Activated T-cell treated with anti-CD3 and anti-CD28 coated beads for 24 hours (primary cell): Measurements from ENCODE around the gene CRIP2.

Experiments
- DNase-seq: peaks from one replicate; pipeline ENCODE4 v3.0.0-alpha.2; 2020; ENCODE audit warnings: low read depth

The CRIP2 gene, protein sequence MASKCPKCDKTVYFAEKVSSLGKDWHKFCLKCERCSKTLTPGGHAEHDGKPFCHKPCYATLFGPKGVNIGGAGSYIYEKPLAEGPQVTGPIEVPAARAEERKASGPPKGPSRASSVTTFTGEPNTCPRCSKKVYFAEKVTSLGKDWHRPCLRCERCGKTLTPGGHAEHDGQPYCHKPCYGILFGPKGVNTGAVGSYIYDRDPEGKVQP

DNA sequence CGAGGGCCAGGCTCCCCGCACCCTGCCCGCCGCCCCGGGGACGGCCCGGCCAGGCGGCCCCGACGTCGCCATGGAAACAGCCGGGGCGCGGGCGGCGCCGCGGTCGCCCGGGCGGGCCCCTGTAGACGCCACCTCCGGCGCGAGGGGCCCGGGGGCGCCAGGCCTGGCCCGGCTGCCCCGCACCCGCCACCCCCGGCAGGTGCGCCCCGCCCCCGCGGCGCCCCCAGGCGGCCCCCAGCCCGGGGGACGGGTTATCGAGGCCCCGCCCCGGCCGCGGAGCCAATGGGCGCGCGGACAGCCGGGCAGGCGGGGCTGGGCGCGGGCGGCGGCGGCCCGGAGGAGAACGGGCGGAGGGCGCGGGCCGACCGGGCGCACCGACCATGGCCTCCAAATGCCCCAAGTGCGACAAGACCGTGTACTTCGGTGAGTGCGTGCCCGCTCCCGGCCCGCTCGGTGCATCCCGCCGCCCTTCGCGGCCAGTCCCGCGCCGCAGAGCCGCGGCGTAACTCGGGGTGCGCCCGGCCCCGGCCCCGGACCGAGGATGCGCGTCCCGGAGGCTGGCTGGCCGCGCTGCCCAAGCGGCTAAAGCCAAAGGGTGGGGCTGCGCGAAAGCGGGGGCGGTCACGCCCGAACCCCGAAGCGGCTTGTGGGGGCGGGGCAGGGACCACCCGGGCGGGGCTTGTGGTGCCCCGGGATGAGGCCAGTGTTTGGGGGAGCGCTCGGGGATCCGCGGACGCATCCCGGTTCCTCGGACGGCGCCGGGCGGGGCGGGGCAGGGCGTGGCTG lies at the start of gene CRIP2:
TSS of gene CRIP2 (plus strand) at position 339 of the 786 bp plus-strand sequence. CDS start at position 381, 42 bp downstream.
- DNase-seq: no peak

DNA sequence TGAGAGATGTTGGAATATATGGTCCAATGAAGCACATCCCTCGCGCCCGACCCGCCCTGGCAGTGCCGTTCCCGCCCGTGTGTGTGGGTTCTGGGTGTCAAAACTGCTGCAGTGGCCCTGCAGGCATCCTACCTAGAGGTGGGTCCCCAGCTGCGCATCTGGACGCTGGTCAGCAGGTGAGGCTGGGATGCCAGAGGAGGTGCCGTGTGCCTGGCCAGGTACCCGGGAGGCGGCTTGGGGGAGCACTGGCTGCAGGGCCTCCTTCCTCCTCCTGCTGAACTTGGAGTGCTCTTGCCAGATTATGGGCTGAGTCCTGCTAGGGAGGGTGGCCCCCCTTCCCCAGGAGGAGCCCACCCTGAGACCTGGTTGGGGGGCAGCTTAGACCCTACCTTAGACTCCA lies 49.8 kb upstream of the CRIP2 start:
- no peak for DNase-seq

DNA sequence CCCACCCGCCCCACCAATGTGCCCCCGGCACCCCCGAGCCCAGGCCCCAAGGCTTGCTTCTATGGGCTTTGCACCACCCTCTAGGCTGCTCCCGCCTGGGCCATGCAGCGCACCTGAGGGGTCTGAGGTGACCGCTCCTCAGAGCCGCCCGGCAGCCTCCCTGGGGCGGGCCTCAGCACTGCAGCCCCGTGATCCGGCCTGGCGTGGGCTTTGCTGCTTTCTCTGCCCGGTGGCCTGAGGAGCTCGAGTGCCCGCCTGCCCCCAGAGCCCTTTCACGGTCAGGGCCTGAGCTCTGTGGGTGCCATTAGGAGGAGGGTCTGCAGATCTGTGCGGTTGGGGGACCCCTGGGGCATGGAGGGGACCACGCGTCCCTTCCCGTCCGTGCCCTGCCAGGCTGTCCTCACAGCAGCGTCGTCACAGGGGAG lies 48.8 kb upstream of the CRIP2 start:
- DNase-seq: no peak

DNA sequence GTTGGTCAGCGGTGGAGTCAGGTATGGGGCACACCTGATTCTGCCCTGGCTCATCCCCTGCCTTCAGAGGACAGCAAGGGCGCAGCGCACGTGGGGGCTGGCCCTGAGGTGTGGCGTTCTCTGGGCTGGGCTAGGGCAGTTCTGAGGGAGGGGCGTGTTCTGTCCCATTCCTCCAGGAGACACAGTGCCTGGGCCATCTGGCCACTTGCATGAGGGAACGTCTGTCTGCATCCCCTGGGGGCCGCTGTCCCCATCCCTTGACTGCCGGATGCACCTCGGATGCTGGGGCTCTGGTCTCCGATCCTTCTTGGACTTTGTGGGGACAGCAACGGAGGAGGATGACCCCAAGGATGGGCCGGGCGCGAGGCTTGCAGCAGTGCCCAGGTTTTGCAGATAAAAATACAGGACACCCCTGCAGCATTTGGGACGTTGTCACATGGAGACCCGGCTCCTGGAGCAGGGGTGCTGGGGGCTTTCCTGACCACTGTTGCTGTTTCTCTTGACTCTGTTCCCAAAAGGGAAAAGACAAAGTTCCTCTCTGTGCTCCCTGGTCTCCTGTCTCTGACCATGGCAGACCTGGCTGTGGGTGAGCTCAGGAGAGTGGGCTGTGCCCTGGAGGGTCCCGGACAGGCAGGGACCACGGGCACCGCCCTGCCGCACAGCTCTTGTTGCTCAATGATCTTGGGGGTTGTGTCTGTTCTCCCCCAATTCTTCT lies 48.0 kb upstream of the CRIP2 start:
- DNase-seq: no peak

DNA sequence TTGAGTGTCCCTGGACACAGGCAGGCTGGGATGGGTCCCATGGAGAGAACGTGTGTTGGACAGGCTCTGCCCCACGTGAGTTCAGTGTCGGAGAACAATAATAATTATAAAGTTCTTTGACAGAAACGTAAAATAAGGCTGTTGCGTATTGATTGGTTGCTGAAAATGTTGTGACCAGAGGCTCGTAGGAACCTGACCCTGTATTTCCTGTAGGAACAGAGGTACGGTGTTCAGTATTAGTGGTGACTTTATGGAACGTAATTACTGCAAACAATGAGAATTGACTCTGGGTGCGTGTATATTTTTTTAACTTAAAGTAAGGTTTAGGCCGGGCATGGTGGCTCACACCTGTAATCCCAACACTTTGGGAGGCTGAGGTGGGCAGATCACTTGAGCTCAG lies 47.2 kb upstream of the CRIP2 start:
- no peak for DNase-seq

DNA sequence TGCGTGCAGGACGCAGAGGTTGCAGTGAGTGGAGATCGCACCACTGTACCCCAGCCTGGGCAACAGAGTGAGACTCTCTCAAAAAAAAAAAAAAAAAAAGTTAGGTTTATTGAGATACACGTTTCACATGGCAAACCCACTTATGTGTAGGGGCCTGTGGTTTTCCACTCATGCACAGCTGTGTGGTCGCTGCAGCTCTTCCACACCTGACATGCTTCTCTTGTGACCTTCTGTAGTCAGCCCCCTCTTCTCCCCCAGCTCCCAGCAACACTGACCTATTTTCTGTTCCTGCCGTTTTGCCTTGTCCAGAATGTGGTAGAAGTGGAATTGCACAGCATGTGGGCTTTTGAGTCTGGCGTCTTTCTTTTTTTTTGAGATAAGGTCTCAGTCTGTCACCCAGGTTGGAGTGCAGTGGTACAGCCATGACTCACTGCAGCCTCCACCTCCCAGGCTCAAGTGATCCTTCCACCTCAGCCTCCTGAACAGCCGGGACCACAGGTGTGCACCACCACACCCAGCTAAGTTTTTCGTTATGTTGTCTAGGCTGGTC lies 46.6 kb upstream of the CRIP2 start:
- DNase-seq: no peak

DNA sequence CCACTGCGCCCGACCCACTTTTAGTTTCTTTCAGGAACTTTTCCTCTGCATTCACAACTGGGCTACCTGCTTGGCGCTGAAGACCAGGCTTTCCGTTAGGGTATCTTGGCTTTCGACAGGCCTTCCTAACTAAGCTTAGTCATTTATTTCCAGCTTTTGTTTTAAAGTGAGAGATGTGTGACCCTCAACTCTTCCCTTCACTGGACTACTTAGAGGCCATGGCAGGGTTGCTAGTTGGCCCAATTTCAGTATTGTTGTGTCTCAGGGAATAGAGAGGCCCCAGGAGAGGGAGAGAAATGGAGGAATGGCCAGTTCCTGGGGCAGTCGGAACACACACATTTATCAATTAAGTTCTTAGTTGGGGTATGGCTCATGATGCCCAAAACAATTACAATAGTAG lies 44.6 kb upstream of the CRIP2 start:
- DNase-seq: no peak

DNA sequence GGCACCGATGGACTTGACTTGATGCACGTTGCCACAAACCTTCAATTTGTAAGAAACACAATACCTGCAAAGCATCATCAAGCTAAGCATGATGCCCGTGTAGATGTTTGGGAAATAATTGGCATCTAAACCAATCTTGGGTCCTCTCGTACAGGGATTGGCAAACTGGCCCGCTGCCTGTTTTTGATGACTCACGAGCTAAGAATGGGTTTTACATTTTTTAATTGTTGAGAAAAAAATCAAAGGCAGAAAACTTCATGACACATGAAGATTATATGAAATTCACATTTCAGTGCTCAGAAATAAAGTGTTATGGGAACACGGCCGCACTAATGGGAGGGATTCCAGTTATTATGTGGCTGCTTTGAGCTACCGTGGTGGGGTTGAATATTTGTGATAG lies 44.1 kb upstream of the CRIP2 start:
- DNase-seq: no peak

DNA sequence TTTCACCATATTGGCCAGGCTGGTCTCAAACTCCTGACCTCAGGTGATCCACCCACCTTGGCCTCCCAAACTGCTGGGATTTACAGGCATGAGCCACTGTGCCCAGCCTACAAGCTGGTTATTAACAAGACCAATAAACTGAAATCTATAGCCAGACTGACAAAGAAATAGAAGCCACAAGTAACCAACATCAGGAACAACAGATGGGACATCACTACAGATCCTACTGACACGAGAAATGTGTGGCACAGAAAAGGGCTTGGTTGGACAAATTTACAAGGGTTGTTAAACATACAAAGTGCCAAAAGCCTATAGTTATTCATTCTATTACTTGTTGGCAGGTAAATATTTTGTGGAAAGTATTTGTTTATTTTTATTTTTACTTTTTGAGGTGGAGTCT lies 43.4 kb upstream of the CRIP2 start:
- no peak for DNase-seq

DNA sequence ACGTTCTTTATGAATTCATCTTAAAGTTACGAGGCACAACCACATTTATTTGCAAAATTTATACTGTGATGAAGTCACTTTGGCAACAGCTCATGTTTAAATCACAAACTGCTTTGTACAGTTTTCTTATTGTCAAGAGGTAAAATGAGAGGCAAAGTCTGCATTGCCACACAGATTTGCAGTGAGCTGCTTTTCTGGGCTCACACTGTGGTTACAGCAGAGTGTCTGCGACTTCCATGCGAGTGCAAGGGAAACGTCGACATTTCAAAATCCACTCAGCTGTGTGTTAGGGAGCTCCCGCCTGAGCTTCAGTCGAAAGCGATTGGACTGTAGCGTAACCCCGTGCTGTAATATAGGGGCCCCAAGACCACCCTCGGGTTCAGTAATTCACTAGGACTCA lies 42.0 kb upstream of the CRIP2 start:
- no peak for DNase-seq

DNA sequence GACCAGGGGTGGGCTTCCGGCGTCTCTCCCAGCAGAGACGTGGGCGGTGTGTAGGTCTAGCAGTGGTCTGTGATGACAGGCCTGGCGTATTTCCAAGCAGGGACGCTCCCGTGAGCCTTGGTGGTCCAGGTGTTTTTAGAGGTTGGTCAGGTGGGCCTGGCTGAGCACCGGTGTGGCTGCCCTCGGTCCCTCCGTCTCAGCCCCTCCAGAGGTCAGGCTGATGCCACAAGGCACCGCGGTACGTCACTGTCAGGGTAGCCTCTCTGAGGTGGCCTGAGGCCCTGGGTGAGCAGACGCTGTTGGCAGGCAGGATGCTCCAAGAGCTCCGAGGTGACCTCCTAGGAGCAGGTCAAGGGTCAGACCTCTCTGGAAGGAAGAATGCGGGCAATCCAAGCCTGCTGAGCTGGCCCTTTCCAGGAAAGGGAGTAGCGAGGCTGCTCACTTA lies 41.4 kb upstream of the CRIP2 start:
- no peak for DNase-seq

DNA sequence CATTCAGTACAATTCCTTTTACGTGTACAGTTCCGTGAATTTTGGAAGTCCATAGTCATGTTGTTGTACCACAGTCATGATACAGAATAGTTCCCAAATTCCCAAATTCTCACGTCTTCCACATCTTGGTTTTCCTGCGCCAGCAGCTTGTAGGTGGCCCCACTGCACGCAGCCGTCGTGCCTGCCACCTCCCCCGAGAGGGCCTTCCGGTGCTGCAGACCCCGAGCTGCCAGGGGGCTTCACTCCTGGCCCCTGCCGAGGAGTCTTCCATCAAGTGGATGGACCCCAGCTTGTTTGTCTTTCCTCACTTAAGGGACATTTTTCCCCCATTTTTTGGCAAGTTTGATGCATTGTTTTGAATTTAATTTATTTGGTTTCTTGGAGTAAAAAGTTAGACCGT lies 38.2 kb upstream of the CRIP2 start:
- DNase-seq: no peak

DNA sequence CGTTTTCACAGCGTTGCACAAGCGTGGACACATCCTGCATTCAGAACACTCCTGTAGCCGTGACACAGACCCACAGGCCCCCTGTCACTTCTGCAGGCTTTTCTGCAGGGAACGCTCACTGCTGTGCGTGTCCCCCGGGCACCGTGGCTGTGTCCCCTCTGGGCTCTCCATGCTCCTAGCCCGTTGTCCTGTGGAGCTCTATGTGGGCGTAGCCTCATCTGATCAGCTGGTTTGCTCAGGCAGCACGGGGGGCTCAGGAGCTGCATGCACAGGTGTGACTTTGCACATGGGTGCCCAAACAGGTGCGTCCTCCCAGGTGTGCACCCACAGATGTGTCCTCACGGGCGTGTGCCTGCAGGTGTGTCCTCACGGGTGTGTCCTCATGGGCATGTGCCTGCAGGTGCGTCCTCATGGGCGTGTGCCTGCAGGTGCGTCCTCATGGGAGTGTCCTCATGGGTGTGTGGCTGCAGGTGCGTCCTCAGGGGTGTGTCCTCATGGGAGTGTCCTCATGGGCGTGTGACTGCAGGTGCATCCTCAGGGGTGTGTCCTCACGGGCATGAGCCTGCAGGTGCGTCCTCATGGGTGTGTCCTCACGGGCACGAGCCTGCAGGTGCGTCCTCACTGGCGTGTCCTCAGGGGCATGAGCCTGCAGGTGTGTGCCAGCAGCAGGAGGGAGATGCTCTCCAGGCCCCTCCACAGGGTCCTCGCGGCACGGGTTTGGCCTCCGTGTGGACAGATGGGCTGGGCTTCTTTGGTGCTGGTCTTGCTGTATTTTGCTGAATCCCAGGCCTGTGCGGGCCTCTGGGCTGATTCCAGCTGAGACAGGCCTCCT lies 37.5 kb upstream of the CRIP2 start:
- DNase-seq: no peak

DNA sequence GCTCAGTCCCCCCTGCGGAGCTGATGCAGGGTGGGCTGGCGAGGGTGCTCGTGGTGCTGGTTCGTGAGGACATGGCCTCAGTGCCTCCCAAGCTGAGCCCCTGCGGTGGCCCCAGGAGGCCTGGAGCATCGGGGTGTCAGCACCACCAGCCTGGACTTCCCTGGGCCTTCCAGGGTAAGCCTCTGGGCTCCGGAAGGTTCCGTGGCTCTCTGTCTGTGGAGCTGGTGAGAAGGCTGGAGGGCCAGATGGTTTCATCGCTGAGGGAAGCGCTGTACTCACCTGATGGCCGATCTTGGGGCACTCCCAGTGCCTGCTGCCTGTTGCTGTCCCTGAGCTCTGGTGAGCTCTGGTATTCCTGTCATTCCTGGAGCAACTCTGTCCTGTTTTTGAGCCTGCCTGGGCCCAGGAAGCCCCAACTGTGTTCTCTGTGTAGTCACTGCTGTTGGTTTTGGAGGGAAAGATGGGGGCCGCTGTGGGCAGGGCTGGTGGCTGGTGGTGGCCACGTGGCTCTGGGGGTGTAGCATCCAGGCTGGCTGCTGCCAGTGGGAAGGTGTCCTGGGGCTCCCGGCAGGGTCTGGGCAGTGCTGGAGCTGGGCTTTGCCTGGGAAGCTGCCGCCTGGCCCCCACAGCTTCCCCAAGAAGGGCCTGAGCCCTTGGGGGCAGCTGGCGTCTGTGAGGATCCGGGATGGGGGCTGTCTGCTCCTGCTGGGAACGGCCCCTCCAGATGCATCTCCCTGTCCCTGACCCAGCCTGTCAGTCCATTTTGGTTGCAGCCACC lies 36.7 kb upstream of the CRIP2 start:
- DNase-seq: no peak

DNA sequence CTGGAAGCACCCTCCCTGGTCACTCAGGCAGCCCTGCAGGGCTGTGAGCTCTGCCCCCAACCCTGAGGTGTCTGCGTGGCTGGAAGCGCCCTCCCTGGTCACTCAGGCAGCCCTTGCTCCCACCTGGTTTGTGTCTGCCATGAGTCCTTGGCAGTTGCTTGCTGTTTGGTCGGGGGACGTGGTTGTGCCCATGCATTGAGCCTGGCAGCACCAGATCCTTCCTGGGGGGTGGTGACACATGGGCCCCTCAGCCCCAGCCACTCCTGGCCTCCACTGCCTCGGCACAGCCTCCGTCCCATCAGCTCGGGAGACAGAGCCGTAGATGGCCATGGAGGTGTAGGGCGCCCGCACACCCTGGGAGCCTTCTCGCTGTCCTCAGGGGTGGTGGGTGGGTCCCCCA lies 35.4 kb upstream of the CRIP2 start:
- DNase-seq: no peak

DNA sequence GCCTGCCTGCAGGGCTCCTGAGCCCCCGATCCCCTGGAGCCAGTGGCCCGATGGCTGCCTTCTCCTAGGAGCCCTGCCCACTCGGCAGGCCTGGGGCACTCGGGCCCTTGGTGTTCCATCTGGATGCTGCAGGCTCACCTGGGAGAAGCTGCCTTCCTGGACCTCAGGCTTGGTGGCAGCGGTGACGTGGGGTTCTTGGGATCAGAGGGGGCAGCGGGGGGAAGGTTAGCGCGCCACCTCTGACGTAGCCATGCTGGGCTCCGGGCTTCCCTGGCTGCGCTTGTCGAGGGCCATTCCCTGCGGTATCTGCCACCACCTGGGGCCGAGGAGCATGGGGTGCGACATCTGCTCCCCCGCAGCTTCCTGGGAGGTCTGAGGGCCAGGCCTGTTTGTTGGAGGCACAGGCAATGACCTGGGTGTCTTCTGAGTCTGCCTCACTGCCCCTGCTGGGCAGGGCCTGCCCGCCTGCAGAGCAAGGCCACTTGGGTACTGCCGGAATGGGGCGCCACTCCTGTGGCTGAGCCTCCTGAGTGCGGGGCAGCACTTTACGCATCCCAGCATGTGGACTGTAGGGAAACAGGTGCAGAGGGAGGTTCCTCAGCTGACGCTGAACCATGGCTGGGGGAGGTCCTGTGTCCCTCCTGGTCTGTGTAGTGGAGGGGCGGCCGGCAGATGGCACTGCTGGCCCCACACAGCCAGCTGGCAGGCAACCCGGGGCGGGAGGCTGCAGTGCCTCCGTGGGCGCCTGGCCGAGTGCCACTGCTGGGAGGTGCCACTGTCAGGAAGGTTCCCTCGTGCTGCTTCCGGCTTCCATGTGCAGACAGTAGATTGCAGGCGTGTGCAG lies 34.7 kb upstream of the CRIP2 start:
- no peak for DNase-seq

DNA sequence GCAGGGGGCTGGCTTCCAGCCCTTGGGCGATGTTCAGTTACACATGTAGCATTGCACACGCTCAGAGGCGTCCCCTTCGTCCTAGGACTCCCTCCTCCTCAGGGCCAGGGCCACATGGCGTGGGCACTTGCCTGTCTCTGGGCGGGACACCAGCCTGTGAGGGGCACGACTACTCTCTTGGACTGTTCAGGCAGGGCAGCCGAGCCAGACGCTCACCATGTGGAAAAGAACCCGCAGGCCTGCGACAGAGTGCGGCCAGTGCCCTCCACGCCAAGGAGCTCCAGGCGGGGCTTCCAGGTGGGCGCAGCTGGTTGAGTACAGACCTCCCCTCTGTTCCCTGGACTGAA lies 34.1 kb upstream of the CRIP2 start:
- no peak for DNase-seq

DNA sequence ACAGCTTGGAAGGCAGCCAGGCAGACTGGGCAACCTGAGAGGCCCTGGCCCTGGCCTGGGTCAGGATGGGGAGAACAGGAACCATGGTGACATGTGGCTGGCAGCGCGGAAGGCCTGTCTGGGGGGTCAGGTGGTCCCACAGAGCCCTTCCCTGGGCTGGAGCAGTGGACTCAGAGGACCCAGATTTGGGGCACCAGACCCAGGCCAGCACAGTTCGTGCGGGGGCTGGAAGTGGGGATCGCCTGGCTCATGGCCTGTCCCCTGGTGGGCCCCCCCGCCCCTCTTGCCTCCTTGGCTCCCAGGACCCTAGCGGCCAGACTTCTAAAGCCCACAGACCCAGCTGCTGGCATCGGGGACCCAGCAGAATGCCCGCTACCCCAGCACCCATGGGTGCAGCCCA lies 33.6 kb upstream of the CRIP2 start:
- no peak for DNase-seq

DNA sequence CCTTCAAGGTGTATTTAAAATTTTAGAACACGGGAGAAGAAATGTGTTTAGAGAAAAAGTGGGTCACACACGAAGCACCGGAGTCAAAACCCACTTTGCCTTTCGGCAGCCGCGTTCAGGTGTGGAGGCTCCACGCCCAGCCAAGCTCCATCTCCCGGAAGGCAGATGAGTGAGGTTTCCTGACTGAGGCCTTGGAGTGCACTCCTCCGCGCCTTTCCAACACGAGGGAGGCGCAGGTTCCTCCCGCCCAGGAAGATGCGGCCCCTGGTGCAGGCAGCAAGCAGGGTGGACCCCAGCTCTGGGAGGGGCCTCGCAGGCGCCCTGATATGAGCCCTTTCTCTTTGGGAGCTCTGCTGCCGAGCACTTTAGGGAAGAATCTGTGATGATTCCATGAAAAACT lies 32.5 kb upstream of the CRIP2 start:
- DNase-seq: no peak

DNA sequence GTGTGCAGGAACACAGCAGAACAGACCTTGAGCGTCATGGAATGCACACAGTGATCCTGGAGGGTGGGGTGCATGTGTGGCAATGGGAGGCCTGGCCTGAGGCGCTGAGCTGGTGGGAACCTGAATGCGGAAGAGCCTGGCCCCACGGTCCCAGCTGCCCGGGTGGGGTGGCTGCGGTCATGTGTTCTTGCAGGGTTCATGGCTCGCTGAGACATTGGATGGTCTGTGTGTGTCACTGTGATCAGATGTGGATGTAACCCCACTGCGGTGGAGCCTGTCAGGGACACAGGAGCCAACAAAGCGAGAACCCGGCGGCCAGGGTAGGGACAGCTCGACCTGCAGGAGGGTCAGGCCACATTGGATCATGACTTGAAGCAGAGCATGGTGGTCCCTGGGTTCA lies 31.8 kb upstream of the CRIP2 start:
- no peak for DNase-seq
